NCI-H187 (cell line): ENCODE measurements around the gene CDV3.

Experiments used
- DNase-seq, 2 experiments: peaks; one replicate each; lab custom pipeline; 2025; lab: John Stamatoyannopoulos, UW

CDV3 gene

DNA sequence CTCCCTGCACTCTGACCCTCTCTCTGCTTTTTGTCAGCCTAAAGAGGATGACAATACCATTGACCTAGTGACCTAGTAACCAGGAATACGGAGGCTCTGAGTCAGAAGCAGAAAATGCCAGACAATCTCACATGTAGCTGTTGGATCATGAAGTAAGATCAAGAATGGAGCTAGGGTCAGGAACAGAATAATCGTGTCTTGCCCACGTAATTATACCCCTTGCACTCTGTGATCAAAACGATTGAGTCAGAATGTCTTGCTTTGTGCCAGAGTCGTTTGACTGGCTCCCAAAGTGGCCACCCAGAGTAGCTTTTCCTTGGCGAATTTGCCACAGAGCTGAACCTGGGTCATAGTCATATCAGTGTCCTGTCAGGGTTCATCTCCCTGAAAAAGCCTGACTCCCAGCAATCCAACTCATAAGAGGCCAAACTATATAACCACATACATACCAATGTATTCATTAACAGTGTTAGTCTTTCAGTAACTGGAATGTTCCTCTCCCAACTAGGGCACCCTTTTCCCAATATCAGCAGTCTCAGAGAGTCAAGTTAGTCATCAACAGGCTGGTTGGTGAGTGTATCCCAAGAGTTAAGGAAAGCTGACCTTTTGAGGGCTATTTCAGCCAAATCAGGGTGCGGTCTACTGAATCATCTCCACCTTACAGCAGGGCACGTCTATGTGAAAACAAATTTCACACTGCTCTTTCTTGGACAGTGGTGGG is 5.0 kb upstream of the CDV3 start:
- no peak for DNase-seq

DNA sequence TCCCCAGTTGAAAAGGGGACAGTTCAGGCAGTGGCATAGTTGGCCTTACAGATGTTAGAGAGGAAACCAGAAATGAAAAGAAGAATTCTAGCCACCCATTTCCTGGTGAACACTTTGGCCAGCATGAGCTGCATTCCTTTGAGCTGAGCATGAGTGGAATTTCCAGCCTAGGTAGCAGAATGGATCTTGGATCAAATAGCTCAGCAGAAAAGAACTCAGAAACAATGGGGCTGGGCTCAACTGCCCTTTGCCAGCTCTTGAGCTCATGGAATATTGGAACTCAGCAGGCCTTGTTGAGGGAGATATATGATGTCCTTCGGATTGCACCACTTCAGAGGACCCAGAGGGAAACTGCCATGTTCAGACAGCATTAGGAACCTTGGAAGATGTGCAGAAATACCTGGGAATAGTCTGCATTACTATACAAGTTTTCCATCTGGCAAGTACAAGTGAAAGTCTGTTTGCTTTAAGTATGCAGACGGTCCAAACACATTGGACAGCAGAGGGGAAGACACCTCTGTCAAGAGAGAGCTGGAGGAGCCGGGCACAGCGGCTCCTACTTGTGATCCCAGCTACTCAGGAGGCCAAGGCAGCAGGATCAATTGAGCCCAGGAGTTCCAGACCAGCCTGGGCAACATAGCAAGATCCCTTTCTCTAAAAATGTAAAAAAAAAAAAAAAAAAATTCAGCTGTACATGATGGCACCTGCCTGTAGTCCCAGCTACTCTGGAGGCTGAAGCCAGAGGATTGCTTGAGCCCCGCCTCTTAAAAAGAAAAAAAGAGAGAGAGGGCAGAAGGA is 3.1 kb upstream of the CDV3 start:
- no peak for DNase-seq

DNA sequence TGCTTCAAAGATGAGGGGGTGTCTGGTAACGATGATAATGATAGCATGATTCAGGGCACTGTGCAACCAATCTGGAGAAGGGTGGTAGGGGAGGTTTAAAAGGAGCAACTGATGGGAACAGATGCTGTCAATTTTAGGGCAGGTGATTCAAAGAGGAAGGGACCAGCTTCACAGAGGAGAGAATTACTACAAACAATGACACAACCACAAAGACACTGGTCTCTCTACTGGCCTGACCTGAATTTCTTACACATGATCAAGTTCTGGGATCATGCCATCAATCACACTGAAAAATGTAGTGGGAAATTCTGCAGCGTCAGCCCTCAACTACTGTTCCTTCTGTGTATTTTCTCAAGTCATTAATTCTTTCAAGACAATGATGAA is 2.6 kb upstream of the CDV3 start:
- no peak for DNase-seq

DNA sequence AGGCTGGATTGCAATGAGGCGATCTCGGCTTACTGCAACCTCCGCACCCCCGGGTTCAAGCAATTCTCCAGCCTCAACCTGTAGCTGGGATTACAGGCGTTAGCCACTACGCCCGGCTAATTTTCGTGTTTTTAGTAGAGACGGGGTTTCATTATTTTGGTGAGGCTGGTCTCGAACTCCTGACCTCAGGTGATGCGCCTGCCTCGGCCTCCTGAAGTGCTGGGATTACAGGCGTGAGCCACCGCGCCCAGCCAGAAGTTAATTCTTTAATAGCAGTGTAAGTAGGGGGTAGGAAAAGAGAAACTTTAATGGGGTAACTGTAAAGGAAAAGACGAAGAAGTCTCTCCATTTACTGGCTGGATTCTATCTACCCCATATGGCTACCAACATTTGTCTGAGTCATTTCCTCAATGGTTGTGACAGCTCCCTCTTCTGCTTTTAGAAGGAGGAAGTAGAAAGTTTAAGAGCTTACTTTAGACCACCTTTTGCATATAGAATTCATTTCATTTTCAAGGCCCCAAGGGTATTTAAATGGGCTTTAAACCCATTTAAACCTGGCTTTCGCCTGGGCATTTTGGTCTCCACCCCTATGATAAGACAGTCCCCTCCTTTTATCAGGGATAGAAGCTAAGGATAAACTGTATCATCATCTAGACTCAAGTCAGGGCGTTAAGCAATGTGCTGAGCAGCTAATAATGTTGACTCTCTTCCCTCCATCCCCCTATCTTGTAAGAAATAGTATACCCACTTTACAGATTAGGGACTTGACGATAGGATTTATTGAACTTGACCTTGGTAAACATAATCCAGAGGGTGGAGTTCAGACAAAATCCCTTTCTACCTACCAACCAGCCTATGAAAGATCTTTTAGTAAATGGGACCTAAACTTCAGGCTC is 1.1 kb upstream of the CDV3 start:
- DNase-seq: no peak

DNA sequence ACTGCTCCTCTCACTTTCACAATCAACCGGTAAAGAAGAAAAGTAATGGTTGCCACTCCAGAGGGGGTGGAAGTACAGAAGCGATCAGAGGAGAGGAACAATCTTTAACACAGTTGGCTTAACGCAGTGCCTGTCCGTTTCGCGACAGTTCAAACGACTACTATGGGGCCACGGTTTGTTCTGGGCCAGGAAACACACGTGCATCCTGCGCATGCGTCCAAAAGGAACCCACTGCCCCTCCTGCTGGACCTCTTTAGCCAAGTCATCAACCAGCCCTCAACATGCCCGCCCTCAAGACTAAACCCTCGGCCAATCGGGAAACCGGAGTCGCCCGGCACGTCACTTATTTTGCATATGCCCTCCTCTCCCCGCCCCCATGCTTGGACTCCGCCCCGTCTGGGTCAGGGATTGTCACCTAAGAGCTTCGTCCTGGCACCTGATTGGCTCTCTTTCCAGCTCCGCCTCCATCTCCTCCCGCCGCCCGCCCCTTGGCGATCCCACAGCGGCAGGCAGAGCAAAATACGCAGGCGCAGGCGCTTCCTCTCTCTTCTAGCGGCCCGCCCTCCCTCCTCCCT is 345 bp upstream of the CDV3 start:
- no peak for DNase-seq

DNA sequence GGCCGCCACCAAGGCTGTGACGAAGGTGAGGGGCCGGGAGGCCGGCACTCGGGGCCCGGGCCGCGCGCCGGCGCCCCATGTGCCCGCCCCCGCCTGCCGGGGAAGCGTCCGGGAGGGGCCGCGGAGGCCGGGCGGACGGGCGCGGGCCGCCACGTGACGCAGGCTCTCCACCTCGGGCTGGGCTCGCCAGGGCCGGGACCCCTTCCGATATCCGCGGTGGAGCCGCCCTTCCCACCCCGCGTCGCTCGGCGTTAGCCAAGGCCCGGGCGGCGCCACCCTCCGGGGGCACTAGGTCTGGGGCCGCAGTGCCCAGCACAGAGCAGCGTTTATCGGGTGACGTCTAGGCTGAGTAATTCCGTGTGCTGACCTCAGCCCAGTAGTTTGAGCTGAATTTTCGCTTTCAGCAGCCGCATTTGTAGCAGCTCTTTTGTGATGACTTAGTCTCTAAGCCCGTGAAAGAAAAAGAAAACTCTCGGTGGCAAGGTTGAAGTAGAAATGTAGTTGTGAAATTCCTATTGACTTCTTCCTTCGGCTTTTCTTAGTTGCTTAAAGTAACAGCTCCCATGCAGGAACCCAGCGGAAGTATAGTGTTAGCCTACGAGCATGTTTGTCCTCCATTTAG is 885 bp downstream of the CDV3 start:
- DNase-seq: no peak

DNA sequence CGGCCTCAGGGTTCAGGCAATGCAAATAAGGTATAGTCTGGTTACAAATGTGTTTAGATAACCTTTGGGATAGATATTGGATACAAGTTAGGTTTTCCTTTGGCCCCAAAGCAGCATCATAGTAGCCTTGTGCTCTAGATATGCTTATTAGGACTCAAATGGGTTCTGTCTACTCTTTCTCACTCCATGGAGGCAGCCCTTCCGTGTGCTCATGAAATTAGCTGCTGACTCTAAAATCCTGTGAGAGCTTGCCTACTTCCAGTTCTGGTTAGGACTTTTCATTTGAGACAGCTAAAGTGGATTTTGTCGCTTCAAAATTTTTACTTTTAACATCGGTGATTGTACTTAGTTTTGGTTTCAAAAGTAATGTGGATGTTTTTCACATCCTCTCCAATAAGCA is 1.6 kb downstream of the CDV3 start:
- no peak for DNase-seq

DNA sequence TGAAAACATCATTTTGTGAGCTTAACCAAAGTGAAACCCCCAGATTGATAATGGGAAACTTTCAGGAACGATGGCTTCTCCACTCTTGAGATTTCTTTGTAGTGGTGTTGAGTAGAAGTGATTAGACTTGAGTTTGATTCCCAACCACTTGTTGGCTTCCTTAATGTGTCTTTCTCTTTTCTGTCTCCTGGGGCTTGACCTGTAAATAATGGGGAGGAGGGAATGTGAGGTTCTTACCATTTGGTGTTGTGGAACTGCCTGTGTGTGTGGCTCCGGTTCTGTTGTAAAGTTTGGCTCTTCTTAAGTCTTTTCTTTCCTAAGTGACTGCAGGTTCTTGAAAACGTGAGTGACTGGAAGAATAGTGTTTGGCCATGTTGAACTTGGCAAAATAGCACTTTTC is 2.7 kb downstream of the CDV3 start:
- DNase-seq: no peak

DNA sequence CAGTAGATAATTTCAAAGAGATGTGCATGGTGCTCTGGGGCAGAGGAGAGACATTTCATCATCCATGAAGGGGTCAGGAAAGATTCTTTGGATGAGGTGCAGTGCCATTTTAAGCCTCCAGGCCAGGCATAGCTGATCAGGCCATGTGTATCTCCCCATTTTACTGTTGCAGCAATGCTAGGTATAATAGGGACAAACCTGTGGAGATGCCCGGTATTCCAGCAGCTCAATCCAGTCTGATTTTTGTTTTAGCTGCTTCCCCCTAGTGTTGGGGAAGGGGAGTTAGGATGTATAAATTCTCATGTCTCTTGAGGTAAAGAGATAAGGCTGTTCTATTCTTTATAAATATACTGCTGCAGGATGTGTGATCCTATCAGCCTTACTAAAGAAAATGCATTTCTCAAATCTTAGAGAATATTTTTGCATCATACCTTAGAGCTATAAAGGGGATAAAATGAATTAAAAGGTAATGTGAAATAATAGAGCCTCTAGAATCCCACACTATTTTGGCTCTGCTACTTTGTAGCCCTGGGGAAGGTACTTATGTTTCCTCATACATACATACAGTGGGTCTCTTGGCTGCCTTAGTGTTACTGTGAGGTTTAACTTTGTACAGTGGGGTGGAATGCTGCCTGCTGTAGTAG is 5.2 kb downstream of the CDV3 start:
- no peak for DNase-seq

DNA sequence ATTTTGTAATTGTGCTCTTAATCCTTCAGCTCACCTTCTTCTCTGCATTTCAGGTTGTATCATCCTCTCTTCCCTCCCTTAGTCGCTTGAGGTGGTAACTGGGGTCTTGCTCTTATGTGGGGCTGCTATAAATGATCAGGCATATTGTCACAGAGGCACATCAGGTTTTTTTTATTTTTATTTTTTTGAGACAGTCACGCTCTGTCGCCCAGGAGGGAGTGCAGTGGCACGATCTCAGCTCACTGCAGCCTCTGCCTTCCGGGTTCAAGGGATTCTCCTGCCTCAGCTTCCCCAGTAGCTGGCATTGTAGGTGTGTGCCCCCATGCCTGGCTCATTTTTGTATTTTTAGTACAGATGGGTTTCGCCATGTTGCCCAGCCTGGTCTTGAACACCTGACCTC is 9.9 kb downstream of the CDV3 start:
- no peak for DNase-seq

DNA sequence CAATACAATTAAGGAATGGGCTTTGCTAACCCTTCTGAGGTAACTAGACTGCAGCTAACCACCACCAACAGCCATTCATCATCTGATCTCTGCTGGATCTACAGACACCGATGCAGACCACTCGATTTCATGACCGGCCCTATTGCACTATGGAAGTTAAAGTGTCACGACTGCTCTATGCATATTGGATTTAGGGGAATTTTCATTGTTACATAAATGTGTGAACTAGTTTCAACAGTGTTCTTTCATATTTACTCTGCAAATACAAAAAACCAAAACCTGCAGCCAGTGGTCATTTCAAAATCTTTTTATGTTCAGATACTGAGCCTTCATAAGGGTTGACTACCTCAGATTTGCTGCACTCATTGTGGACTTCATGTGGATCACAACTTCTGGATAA is 14.5 kb downstream of the CDV3 start:
- DNase-seq: no peak

DNA sequence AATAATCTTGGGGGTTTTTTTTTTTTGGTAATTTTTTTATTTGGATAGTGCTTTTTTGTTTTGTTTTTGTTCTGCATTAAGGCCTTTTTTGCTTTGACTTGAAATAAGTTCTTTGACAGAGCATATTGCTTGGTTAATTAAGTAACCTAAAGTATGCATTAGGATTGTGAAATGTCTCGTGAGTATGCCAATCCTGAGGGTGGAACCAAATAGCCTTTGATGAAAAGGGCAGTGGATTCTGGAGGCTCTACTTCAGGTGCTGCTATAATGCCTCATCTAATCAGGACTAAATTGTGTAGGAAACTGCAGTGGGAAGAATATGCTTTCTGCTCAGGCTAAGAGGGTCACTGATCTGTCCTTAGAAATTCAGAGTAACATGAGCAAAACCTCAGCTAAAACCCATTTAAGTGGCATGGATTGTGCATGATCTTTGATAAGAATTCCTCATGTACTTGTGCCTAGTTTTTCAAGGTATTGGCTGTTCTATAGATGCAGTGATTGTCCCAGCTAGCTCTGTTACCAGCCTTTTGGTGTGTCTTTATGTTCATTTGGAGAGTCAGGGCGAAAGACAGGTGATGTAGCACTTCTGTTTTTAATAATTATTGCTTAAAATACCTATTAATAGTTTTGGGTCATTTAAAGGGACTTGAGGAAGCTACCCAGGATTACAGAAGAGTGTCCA is 15.4 kb downstream of the CDV3 start:
- no peak for DNase-seq

DNA sequence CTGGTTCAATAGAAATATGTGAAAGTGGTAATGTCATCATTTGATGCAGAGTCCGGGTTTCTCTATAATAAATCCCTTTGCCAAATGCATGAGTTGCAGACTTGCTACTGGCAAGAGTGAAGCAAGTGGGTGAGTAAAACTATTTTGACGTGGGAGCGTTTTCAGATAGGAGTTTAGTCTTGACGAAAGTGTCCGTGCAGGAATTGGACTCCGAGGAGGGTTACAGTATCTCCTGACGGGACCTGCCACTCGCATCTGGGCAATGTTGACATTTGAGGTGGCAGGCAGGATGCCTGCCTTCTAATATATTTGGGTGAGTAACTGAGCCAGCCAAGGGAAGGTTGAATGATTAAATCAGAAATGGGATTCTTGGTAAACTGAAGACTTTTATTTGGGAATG is 16.0 kb downstream of the CDV3 start:
- DNase-seq: no peak

DNA sequence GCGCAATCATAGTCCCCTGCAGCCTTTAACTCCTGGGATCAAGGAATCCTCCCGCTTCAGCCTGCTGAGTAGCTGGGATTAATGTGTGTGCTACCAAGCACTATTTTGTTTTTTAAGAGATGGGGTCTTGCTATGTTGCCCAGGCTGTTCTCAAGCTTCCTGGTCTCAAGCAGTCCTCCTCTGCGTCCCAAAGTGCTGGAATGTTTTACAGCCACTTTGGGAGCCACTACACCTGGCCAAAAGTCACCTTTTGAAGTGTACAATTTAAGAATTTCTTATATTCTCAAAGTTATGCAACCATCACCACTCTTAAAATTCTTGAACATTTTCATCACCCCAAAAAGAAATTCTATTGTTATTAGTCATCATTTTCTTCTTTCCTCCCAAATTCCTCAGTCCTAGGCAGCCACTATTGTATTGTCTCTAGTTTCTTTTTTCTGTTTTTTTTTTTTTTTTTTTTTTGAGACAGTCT is 17.8 kb downstream of the CDV3 start:
- no peak for DNase-seq

DNA sequence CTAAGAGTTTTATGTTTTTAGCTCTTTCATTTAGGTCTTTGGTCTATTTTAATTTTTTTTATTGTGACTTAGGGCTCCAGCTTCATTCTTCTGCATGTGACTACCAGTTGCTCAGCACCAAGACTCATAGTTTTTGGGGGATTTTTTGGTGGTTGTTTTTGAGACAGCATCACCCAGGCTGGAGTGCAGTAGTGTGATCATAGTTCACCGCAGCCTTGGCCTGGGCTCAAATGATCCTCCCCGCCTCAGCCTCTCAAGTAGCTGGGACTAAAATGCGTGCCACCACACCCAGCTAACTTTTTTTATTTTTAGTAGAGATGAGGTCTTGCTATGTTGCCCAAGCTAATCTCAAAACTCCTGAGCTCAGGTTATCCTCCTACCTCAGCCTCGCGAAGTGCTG is 19.4 kb downstream of the CDV3 start:
- no peak for DNase-seq

DNA sequence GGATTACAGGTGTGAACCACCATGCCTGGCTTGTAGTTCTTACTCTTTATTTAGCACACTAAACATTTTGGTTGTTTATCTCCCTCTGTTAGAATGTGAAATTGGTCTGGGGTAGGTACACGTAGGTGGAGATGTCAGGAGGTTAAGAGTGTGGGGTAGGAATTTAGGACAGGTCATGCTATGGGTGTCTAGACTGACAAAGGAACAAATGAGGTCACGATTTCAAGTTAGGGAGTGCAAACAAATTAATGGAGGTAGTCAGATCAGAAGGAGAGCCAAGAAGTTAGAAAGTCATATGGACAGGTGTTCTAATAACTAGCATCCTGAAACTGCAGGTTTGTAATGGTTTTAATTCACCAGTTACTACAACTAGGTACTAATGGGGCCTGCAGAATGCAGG is 19.8 kb downstream of the CDV3 start:
- DNase-seq: no peak

DNA sequence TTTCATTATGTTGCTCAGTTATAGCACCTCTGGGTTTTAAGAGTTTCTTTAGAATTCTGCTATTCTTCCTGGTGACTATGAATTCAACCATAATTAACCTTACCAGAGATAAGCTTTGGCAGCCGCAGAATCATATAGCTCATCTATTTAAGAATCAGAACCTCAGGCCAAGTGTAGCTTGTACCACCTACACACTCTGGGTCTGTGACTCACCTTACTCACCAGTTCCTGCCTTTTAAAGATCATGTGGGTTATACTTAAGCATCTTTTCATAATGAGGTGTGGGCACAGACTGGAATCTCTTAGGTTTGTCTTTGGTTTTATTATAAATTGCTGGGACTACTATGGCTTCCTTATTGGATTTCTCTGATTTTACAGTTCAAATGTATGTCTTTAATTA is 21.9 kb downstream of the CDV3 start:
- DNase-seq: no peak

DNA sequence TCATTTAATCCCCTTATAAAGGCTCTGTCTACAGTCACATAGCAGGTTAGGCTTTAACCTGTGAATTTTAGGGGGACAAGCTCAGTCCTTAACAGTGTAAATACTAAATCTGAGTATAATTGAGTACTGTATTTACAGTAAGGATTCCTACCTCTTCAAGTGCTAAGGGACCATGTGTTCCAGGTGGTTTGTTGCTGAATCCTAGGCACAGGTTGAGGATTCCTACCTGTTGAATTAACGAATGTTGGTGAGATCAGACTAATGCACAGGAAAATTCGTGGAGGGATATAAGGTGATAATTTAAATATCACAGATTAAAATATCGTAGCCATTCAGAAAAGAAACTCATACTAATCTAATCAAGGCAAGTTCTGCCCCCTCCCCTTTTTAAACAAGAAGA is 24.9 kb downstream of the CDV3 start:
- DNase-seq: no peak

DNA sequence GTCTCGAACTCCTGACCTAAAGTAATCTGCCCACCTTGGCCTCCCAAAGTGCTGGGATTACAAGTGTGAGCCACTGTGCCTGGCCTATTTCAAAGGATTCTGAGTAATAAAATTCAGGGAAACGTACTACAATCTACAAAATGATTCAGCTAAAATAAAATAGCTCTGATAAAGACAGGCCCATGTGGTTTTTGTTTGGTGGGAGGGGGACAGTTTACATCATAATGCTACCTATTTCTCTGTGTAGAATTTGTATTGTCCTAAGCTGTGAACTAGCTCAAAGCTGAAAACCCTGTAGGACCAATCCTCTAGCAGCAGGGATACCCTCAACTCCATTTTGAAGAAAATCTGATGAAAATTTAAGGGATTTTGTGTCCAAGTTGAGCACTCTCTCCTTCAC is 25.8 kb downstream of the CDV3 start:
- DNase-seq: no peak

DNA sequence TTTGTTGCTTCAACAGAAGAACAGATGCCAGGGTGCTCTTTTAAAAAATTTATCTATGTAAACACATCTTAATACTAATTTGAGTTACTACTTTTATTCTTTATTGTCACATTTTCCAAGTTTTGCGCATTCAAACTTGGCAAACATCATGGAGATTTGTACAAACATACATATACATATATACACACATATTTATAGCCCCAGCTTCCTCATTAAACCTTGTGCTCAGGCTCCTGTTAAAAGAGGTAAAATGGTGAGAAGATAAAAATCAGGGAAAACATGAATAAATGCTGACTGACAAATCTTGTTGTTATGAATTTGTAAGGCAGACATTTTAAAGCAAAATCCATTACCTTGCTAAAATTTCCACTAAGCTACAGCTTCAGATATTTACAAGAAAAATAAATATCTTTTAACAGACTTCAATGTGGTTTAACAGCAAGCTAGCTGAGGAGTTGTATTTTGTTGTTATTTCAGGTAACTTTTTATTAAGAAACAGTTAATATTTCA is 27.1 kb downstream of the CDV3 start:
- DNase-seq: no peak

DNA sequence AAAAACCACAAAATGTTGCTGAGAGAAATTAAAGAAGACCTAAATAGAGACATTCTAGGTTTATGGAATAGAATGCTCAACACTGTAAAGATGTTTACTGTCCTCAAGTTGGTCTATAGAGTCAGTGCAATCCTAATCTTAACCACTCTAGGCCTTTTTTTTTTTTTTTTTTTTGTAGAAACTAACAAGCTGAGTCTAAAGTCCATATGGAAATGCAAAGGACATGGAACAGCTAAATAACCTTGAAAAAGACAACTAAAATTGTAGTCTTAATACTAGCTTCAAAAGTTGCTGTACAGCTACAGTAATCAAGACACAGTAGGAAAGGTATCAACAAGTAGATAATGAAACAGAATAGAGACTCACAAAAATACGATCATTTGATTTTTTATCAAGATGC is 32.9 kb downstream of the CDV3 start:
- DNase-seq: no peak
